ENCODE results near the gene TPK1.

GRCh38 chr7:144516729-144517525 lies 318.9 kb downstream of the TPK1 start:
- TF ChIP-seq EP300 (IDR thresholded peaks at IDR 0.05) (no peak), POLR2A (IDR thresholded peaks at IDR 0.05) (no peak)

Data from upper lobe of left lung (tissue), 4 donors.